GM12872 (cell line): ENCODE measurements around the gene ITSN2.

Source experiments
- TF ChIP-seq, protein P1 (sequence below): IDR thresholded peaks from 3 replicates; pipeline ENCODE4 v1.5.1; 2011; ENCODE audit warnings: low read depth, mild to moderate bottlenecking, low read length, moderate library complexity; ENCODE audit not compliant: insufficient read depth

Gene ITSN2

DNA sequence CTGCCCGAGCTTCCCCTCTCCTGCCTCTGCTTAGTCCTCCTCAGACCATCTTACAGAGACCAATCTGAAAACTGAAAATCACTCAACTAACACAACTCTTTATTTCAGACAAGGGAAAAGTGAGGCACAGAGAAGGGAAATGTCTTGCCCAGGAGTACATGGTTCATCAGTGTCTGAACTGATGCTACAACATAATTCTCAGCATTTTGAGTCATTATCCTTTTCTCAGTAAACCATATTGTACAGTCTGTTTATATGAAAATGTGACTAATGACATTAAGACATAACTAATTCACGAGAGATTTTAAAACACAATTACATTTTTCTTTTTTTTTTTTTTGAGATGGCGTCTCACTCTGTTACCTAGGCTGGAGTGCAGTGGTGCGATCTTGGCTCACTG is 62.7 kb downstream of the ITSN2 start:
- TF ChIP-seq, protein P1, sequence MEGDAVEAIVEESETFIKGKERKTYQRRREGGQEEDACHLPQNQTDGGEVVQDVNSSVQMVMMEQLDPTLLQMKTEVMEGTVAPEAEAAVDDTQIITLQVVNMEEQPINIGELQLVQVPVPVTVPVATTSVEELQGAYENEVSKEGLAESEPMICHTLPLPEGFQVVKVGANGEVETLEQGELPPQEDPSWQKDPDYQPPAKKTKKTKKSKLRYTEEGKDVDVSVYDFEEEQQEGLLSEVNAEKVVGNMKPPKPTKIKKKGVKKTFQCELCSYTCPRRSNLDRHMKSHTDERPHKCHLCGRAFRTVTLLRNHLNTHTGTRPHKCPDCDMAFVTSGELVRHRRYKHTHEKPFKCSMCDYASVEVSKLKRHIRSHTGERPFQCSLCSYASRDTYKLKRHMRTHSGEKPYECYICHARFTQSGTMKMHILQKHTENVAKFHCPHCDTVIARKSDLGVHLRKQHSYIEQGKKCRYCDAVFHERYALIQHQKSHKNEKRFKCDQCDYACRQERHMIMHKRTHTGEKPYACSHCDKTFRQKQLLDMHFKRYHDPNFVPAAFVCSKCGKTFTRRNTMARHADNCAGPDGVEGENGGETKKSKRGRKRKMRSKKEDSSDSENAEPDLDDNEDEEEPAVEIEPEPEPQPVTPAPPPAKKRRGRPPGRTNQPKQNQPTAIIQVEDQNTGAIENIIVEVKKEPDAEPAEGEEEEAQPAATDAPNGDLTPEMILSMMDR = no peak

DNA sequence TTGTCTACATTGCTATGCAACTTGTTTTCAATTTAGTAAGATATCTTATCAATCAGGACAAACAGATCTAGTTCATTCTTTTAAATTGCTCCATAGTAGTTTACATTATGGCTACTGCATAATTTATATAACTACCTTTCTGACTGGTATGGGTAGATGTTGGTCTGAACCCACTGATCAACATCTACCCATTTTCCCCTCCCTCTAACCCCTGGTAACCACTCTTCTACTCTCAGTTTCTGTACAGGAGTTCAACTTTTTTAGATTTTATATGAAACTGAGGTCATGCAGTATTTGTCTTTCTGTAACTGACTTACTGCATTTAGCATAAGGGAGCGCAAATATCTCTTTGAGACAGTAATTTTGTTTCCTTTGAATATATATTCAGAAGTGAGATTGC is 73.2 kb downstream of the ITSN2 start:
- TF ChIP-seq, protein P1 = no peak

DNA sequence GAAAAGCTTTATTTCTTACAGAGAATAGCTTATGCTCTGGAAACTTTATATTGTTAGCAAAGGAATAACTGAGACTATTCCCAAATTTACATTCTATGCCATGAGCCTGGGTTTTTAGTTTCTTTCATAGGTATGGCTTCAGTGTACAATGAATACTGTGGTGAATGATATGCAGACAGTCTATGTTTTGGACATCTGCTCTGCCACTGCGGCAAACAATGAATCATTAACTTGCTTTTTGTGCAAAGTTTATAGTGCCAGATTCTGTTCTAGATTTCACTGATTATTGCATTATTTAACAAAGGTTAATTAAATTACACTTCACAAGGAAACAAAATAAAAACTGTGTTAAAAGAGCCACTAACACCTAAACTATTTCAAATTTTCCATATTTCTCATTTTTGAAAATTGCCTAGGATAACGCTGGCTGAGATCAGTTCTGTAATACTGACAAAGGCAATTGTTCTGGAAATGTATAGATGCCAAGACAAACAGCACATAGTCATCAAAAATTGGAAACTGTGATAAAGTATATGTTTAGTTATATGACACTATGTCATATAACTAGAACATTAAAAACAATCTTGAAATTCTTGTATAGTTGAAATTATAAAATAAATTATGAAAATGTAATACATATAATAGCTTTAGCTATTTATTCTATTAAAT is 74.7 kb downstream of the ITSN2 start:
- TF ChIP-seq, protein P1 = no peak

DNA sequence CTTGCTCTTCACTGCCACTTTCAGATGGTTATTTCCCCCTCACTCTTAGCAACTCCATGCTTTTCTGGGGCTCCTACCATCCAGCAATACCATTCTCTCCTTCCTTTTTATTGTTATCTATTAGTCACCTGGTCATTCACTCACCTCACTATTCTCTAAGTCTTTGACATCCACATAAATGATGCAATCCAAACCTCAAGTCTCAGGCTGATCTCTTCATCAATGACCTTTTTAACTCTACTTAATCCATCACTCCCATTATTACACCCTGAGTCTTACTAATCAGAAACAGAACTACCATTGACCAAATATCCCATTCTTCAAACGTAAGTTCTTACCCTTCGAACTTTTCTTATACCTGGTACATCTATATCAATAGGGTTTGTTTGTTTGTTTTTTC is 79.7 kb downstream of the ITSN2 start:
- TF ChIP-seq, protein P1 = no peak

DNA sequence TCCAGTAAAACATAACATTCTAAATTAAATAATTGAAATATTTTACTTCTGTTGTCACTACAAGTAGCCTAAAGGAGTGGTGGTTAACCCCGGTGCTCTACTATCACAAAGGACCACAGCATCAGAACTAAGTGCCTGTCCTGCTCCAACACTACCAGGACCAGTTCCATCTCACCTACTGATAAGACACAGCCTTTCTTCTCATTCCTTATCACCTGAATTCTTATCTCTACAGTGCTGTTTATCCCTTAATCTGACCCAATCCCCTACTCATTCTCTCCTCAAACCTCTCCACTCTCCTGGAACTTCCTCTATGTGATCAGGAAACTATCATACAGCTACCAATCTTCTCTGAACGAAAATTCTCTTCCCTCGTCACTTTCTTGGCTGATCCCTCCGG is 80.2 kb downstream of the ITSN2 start:
- TF ChIP-seq, protein P1 = no peak

DNA sequence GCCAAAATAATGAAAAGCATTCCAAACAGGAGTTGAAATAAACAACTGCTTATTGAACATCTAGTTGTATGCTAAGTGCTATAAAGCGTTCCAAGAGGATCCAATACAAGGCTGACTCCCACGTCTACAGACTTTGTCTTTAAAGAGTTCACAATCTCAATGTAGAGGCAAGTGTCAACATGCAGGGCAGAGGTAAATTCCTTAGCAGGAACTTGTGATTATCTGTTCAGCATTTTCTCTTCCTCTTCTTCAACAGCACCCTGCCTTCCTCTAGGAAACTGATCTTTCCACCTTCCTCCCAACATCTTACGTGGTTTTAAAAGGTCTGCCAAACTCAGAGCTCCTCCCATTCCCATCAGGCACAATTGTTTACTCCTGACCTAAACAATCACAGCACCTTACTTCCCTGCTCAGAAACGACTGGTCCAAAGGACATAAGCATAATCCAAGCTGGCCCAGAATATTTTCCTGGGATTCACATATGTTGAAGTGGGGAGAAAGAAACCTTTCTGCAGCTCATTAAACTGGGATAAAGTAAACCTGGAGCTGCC is 83.9 kb downstream of the ITSN2 start:
- TF ChIP-seq, protein P1 = no peak

DNA sequence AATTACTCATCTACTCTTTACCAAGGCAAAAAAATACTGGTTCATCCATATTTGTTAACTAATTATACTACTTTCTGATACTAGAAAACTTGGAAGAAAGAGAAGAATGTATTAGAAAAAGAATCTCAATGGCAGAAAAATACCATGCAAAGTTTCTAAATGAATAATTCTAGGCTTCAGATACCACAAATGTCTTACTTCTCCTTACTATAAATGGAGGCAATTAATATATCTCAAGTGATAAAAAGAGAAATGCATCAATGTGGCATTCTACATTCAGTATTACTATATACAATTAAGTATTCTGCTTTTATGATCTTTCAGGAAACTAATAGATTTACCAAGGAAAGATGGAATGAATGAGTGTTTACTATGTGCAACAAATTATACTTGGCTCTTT is 85.5 kb downstream of the ITSN2 start:
- TF ChIP-seq, protein P1 = no peak
